H54 (cell line): ENCODE results near the gene CLPTM1L.

Source experiments
- DNase-seq: peaks from one replicate; pipeline ENCODE4 v3.0.0; 2011; ENCODE audit warnings: low spot score, mixed read lengths; ENCODE audit not compliant: insufficient read length
- FAIRE-seq: peaks from 3 replicates; lab custom pipeline; 2011; peaks lifted over from hg19 to GRCh38; lab: Jason Lieb, UNC
- POLR2A ChIP-seq: IDR thresholded peaks from 2 replicates; pipeline ENCODE4 v1.6.1; 2011; ENCODE audit warnings: low read depth, mild to moderate bottlenecking, low read length

The CLPTM1L gene

GRCh38 chr5:1325870-1326531 is 18.9 kb downstream of the CLPTM1L start:
- FAIRE-seq (no peak), DNase-seq (no peak)
- no peak for TF ChIP-seq POLR2A

GRCh38 chr5:1325191-1325741 is 19.6 kb downstream of the CLPTM1L start:
- no peak for DNase-seq
- no peak for TF ChIP-seq POLR2A
- no peak for FAIRE-seq

- no peak for FAIRE-seq
- TF ChIP-seq POLR2A: no peak
Measured at GRCh38 chr5:1324719-1325190, 20.1 kb downstream of the CLPTM1L start.

GRCh38 chr5:1324301-1324700 is 20.6 kb downstream of the CLPTM1L start:
- FAIRE-seq (no peak), DNase-seq (no peak)
- TF ChIP-seq POLR2A: no peak

More at GRCh38 chr5:1324719-1325190, 20.1 kb downstream of the CLPTM1L start:
- DNase-seq: no peak

- DNase-seq (no peak), FAIRE-seq (no peak)
- no peak for TF ChIP-seq POLR2A
Measured at GRCh38 chr5:1323803-1324173, 21.1 kb downstream of the CLPTM1L start.

- TF ChIP-seq POLR2A: no peak
- FAIRE-seq: no peak
- no peak for DNase-seq
Measured at GRCh38 chr5:1322955-1323802, 21.7 kb downstream of the CLPTM1L start.

GRCh38 chr5:1322036-1322900 is 22.6 kb downstream of the CLPTM1L start:
- no peak for FAIRE-seq
- no peak for DNase-seq
- no peak for TF ChIP-seq POLR2A

GRCh38 chr5:1321576-1321975 is 23.3 kb downstream of the CLPTM1L start:
- no peak for DNase-seq
- no peak for FAIRE-seq
- TF ChIP-seq POLR2A: no peak

- TF ChIP-seq POLR2A: no peak
- DNase-seq: no peak
- FAIRE-seq: no peak
Measured at GRCh38 chr5:1320436-1321344, 24.2 kb downstream of the CLPTM1L start.

GRCh38 chr5:1319436-1320256 is 25.3 kb downstream of the CLPTM1L start:
- DNase-seq: no peak
- no peak for TF ChIP-seq POLR2A
- FAIRE-seq: no peak

GRCh38 chr5:1318659-1319251 is 26.1 kb downstream of the CLPTM1L start:
- TF ChIP-seq POLR2A: no peak

More at GRCh38 chr5:1318659-1319251, 26.1 kb downstream of the CLPTM1L start:
- no peak for DNase-seq
- no peak for FAIRE-seq
